HCT116 (cell line): ENCODE data around the gene UROD. TPM values are rescaled to one million over a fixed set of nuclear protein-coding genes. Genes with fewer than 3 reads are reported as not detected.

Experiments used
- ATAC-seq: fragments of 200-7000 bp; cut with Tn5 transposase; 2 replicates; pipeline ENCODE4 v1.9.1; 2020; ENCODE audit warnings: mild to moderate bottlenecking, moderate library complexity
- BruUV-seq: library from RNA; stranded (reverse); fragments of 400-500 nt; replicated peaks from 2 replicates; lab custom pipeline; 2021; lab: Mats Ljungman, UMichigan
- CTCF ChIA-PET: fragments of 300-600 bp; sonication (Branson Sonifier 250); formaldehyde crosslinking; loops from one replicate; lab custom pipeline; 2021; ENCODE audit warnings: antibody characterized with exemption; lab: Charles Lee
- POLR2A ChIA-PET: fragments of 300-600, 350-600 bp; sonication (Branson Sonifier 250); formaldehyde crosslinking; loops from one replicate; lab custom pipeline; 2021; ENCODE audit warnings: antibody characterized with exemption; lab: Charles Lee
- RAD21 ChIA-PET, 2 experiments: fragments of 300-600 bp; sonication (Branson Sonifier 250); formaldehyde crosslinking; loops; one replicate each; lab custom pipeline; 2023; ENCODE audit warnings: low total read pairs in 2 of 2; ENCODE audit not compliant: uncharacterized antibody in 2 of 2, unreplicated experiment in 2 of 2, low non-redundant PET in 1 of 2; lab: Charles Lee
- DNase-seq: peaks from one replicate; pipeline ENCODE4 v3.0.0-alpha.2; 2010; ENCODE audit warnings: low read depth, low spot score
- H2AFZ ChIP-seq: fragments of 200-600 bp; shearing (Covaris generic), sonication (generic); 2 replicates; pipeline ENCODE4 v1.6.1; 2017; ENCODE audit warnings: low read depth, mixed run types, mixed read lengths, antibody characterized with exemption, low read length; ENCODE audit not compliant: poor library complexity, severe bottlenecking
- H3K27ac ChIP-seq: 2 replicates; pipeline ENCODE4 v1.5.1; 2012; ENCODE audit warnings: low read depth, low read length
- H3K27me3 ChIP-seq: fragments of 200-600 bp; sonication (generic); 2 replicates; pipeline ENCODE4 v1.6.1; 2016; ENCODE audit warnings: mixed run types, low read length, mixed read lengths; ENCODE audit not compliant: insufficient read depth
- H3K36me3 ChIP-seq, 2 experiments: fragments of 200-500 bp in 1 of 2; fragments of 200-600 bp in 1 of 2; sonication (Bioruptor generic) in 1 of 2; sonication (generic) in 1 of 2; 2 replicates each; pipeline versions ENCODE4 v1.5.1 to v1.6.1; 2014 to 2016; ENCODE audit warnings: low read length in 2 of 2, inconsistent platforms in 1 of 2, mixed read lengths in 1 of 2, mixed run types in 1 of 2; ENCODE audit not compliant: insufficient read depth in 2 of 2, control insufficient read depth in 1 of 2
- H3K4me1 ChIP-seq, 2 experiments: fragments of 200-600 bp in 1 of 2; sonication (generic) in 1 of 2; 2 replicates each; pipeline versions ENCODE4 v1.5.1 to v1.6.1; 2012 to 2017; ENCODE audit warnings: low read length in 2 of 2, inconsistent platforms in 1 of 2, mild to moderate bottlenecking in 1 of 2, mixed read lengths in 1 of 2, mixed run types in 1 of 2, moderate library complexity in 1 of 2; ENCODE audit not compliant: insufficient read depth in 2 of 2, control insufficient read depth in 1 of 2
- H3K4me2 ChIP-seq: fragments of 200-600 bp; sonication (generic); 2 replicates; pipeline ENCODE4 v1.6.1; 2017; ENCODE audit warnings: mixed run types, low read length, mixed read lengths
- H3K4me3 ChIP-seq, 2 experiments: fragments of 200-600 bp in 1 of 2; sonication (generic) in 1 of 2; replicated peaks in 1 of 2; 2 replicates each; pipeline ENCODE4 v1.5.1; 2011 to 2016; ENCODE audit warnings: low read length in 2 of 2, control low read depth in 1 of 2, low read depth in 1 of 2, mild to moderate bottlenecking in 1 of 2, mixed read lengths in 1 of 2, mixed run types in 1 of 2
- H3K79me2 ChIP-seq: fragments of 200-600 bp; sonication (generic); 2 replicates; pipeline ENCODE4 v1.6.1; 2017; ENCODE audit warnings: mild to moderate bottlenecking, mixed run types, low read length, moderate library complexity, mixed read lengths; ENCODE audit not compliant: insufficient read depth
- H3K9ac ChIP-seq: fragments of 200-600 bp; sonication (generic); 2 replicates; pipeline ENCODE4 v1.6.1; 2016; ENCODE audit warnings: low read length, mixed read lengths
- H3K9me2 ChIP-seq: fragments of 200-600 bp; sonication (generic), shearing (Covaris generic); 2 replicates; pipeline ENCODE4 v1.6.1; 2017; ENCODE audit warnings: mixed run types, mild to moderate bottlenecking, moderate library complexity; ENCODE audit not compliant: insufficient read depth
- H3K9me3 ChIP-seq, 2 experiments: fragments of 200-500 bp in 1 of 2; fragments of 200-600 bp in 1 of 2; sonication (Bioruptor generic) in 1 of 2; sonication (generic) in 1 of 2; 2 replicates each; pipeline ENCODE4 v1.6.1; 2014 to 2017; ENCODE audit warnings: low read length in 2 of 2, mixed read lengths in 2 of 2, inconsistent platforms in 1 of 2, low read depth in 1 of 2, mild to moderate bottlenecking in 1 of 2, mixed run types in 1 of 2, moderate library complexity in 1 of 2; ENCODE audit not compliant: control insufficient read depth in 1 of 2, insufficient read depth in 1 of 2
- H4K20me1 ChIP-seq: fragments of 200-600 bp; sonication (generic), shearing (Covaris generic); 2 replicates; pipeline ENCODE4 v1.6.1; 2017; ENCODE audit warnings: mixed run types, mild to moderate bottlenecking, moderate library complexity; ENCODE audit not compliant: insufficient read depth
- CBX3 ChIP-seq: IDR thresholded peaks from 2 replicates; pipeline ENCODE4 v1.6.1; 2012; ENCODE audit warnings: low read depth
- ELF1 ChIP-seq: IDR thresholded peaks from 2 replicates; pipeline ENCODE4 v1.6.1; 2012; ENCODE audit warnings: low read depth, borderline replicate concordance
- EZH2 ChIP-seq: fragments of 200-600 bp; sonication (generic); IDR thresholded peaks from 2 replicates; pipeline ENCODE4 v1.6.1; 2017; ENCODE audit warnings: antibody characterized with exemption, mixed run types
- EZH2phosphoT487 ChIP-seq: fragments of 200-600 bp; IDR thresholded peaks from 2 replicates; pipeline ENCODE4 v1.6.1; 2018; ENCODE audit warnings: antibody characterized with exemption, borderline replicate concordance
- FOSL1 ChIP-seq: IDR thresholded peaks from 2 replicates; pipeline ENCODE4 v1.6.1; 2012; ENCODE audit warnings: low read depth
- JUND ChIP-seq: IDR thresholded peaks from 2 replicates; pipeline ENCODE4 v1.6.1; 2012
- POLR2A ChIP-seq: IDR thresholded peaks from 2 replicates; pipeline ENCODE4 v1.7.0; 2011; ENCODE audit warnings: borderline replicate concordance; ENCODE audit not compliant: insufficient read depth, insufficient read length; ENCODE audit errors: extremely low read depth
- SIN3A ChIP-seq: IDR thresholded peaks from 2 replicates; pipeline ENCODE4 v1.6.1; 2012; ENCODE audit warnings: low read depth
- SP1 ChIP-seq: IDR thresholded peaks from 2 replicates; pipeline ENCODE4 v1.6.1; 2012; ENCODE audit warnings: low read depth
- SRF ChIP-seq: IDR thresholded peaks from 2 replicates; pipeline ENCODE4 v1.6.1; 2012; ENCODE audit warnings: low read depth
- TCF7L2 ChIP-seq: IDR thresholded peaks from 2 replicates; pipeline ENCODE4 v1.7.0; 2011; ENCODE audit warnings: borderline replicate concordance, inconsistent platforms; ENCODE audit not compliant: insufficient read depth, insufficient read length; ENCODE audit errors: extremely low read depth
- YY1 ChIP-seq: IDR thresholded peaks from 2 replicates; pipeline ENCODE4 v1.6.1; 2011; ENCODE audit warnings: low read length, low read depth, moderate library complexity, mild to moderate bottlenecking; ENCODE audit not compliant: insufficient replicate concordance; ENCODE audit errors: extremely low read depth
- ZFX ChIP-seq: fragments of 450-650 bp; IDR thresholded peaks from 2 replicates; pipeline ENCODE4 v1.6.1; 2017
- ZNF274 ChIP-seq: fragments of 200-500 bp; sonication (Bioruptor generic); IDR thresholded peaks from 2 replicates; pipeline ENCODE4 v1.6.1; 2014; ENCODE audit warnings: mild to moderate bottlenecking, low read depth, low read length, inconsistent platforms
- intact Hi-C: fragments of 100-400 bp; cut with micrococcal nuclease; formaldehyde crosslinking; loops from 2 replicates; pipeline ENCODE4 v1.10.0; 2022
- total RNA-seq: library from RNA; stranded (reverse); gene quantifications from one replicate; pipeline ENCODE4 v1.2.1, GENCODE V29; 2021; ENCODE audit not compliant: unreplicated experiment
- TF ChIP-seq, protein P1 (sequence below): IDR thresholded peaks from 2 replicates; pipeline ENCODE4 v1.6.1; 2012
- TF ChIP-seq, protein P2 (sequence below): IDR thresholded peaks from 2 replicates; pipeline ENCODE4 v1.6.1; 2012; ENCODE audit warnings: low read depth
- TF ChIP-seq, protein P3 (sequence below), 3 experiments: fragments of 200-600 bp in 1 of 3; sonication (generic) in 1 of 3; IDR thresholded peaks in 2 of 3; conservative IDR thresholded peaks in 1 of 3; 2 replicates each; pipeline ENCODE4 v1.5.1; 2012 to 2017; ENCODE audit warnings: low read depth in 2 of 3, low read length in 2 of 3, antibody characterized with exemption in 1 of 3, borderline replicate concordance in 1 of 3, control low read depth in 1 of 3, mild to moderate bottlenecking in 1 of 3, mixed read lengths in 1 of 3, mixed run types in 1 of 3, moderate library complexity in 1 of 3; ENCODE audit not compliant: insufficient read depth in 1 of 3
- TF ChIP-seq, protein P4 (sequence below): IDR thresholded peaks from 2 replicates; pipeline ENCODE4 v1.6.1; 2012
- TF ChIP-seq, protein P5 (sequence below): IDR thresholded peaks from 2 replicates; pipeline ENCODE4 v1.6.1; 2011; ENCODE audit warnings: mild to moderate bottlenecking, low read length, moderate library complexity; ENCODE audit not compliant: insufficient replicate concordance; ENCODE audit errors: extremely low read depth

The UROD gene
- total RNA-seq, 1 experiment from 2014 or later, result 73.7 TPM

DNA sequence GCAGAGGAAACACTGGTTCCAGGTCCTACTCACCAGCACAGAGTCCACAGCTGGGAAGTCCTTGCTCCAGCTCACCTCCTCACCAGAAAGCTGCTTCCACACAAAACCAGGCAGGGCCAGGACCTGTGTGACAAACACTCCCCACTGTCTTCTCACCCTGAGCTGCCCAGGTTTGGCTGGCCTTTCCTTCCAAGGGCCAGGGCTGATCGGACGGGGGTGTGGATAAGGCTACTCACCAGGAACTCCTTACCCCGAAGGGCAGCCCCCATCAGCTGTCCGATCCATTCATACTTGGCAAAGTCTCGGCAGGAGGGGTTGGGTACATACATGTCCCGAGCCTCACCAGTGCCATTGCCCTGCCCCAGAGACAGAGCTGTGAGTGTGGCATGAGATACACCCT, 6.3 kb upstream of the UROD start:
- Histone ChIP-seq H2AFZ (no peak overlapping the region), H3K9me3 (no peaks in the 10 kb centered on the region), H3K27ac (no peak overlapping the region), H3K9me2 (no peaks in the 10 kb centered on the region), H3K9ac (no peak overlapping the region), H3K4me1 (peaks cover 4 to 7% of the 10 kb centered on the region in 2 experiments; a peak in 2 of 4 replicates), H3K79me2 (peaks cover 4% of the 10 kb centered on the region; the same call in 1 of the 2 replicates), H3K4me2 (no peak overlapping the region), H4K20me1 (no peaks in the 10 kb centered on the region), H3K4me3 (no peak overlapping the region), H3K36me3 (peaks cover 8 to 16% of the 10 kb centered on the region in 2 experiments; a peak in 3 of 4 replicates), H3K27me3 (no peaks in the 10 kb centered on the region)
- no peak for DNase-seq
- intact Hi-C loops, result no loop called here
- BruUV-seq, result no TSS peak
- ATAC-seq, result no peak
- ChIA-PET CTCF (no interaction called here), RAD21 (no interaction called here), POLR2A (no interaction called here)
- TF ChIP-seq TCF7L2 (no peak), EZH2 (no peak), POLR2A (no peak), SIN3A (no peak), FOSL1 (no peak), ZNF274 (no peak), JUND (no peak), SRF (no peak), CBX3 (no peak), YY1 (no peak), EZH2phosphoT487 (no peak), ELF1 (no peak), SP1 (no peak), ZFX (no peak)
- TF ChIP-seq, protein P1, sequence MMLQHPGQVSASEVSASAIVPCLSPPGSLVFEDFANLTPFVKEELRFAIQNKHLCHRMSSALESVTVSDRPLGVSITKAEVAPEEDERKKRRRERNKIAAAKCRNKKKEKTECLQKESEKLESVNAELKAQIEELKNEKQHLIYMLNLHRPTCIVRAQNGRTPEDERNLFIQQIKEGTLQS, result no peak
- TF ChIP-seq, protein P2, sequence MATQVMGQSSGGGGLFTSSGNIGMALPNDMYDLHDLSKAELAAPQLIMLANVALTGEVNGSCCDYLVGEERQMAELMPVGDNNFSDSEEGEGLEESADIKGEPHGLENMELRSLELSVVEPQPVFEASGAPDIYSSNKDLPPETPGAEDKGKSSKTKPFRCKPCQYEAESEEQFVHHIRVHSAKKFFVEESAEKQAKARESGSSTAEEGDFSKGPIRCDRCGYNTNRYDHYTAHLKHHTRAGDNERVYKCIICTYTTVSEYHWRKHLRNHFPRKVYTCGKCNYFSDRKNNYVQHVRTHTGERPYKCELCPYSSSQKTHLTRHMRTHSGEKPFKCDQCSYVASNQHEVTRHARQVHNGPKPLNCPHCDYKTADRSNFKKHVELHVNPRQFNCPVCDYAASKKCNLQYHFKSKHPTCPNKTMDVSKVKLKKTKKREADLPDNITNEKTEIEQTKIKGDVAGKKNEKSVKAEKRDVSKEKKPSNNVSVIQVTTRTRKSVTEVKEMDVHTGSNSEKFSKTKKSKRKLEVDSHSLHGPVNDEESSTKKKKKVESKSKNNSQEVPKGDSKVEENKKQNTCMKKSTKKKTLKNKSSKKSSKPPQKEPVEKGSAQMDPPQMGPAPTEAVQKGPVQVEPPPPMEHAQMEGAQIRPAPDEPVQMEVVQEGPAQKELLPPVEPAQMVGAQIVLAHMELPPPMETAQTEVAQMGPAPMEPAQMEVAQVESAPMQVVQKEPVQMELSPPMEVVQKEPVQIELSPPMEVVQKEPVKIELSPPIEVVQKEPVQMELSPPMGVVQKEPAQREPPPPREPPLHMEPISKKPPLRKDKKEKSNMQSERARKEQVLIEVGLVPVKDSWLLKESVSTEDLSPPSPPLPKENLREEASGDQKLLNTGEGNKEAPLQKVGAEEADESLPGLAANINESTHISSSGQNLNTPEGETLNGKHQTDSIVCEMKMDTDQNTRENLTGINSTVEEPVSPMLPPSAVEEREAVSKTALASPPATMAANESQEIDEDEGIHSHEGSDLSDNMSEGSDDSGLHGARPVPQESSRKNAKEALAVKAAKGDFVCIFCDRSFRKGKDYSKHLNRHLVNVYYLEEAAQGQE, result no peak
- TF ChIP-seq, protein P3, sequence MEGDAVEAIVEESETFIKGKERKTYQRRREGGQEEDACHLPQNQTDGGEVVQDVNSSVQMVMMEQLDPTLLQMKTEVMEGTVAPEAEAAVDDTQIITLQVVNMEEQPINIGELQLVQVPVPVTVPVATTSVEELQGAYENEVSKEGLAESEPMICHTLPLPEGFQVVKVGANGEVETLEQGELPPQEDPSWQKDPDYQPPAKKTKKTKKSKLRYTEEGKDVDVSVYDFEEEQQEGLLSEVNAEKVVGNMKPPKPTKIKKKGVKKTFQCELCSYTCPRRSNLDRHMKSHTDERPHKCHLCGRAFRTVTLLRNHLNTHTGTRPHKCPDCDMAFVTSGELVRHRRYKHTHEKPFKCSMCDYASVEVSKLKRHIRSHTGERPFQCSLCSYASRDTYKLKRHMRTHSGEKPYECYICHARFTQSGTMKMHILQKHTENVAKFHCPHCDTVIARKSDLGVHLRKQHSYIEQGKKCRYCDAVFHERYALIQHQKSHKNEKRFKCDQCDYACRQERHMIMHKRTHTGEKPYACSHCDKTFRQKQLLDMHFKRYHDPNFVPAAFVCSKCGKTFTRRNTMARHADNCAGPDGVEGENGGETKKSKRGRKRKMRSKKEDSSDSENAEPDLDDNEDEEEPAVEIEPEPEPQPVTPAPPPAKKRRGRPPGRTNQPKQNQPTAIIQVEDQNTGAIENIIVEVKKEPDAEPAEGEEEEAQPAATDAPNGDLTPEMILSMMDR (IDR thresholded peaks at IDR 0.05 in 2 of 3, conservative IDR thresholded peaks at IDR 0.05 in 1 of 3; ENCODE audit: borderline replicate concordance in 1 of 3, insufficient read depth in 1 of 3, low read depth in 2 of 3, low read length in 2 of 3), result no peak
- TF ChIP-seq, protein P4, sequence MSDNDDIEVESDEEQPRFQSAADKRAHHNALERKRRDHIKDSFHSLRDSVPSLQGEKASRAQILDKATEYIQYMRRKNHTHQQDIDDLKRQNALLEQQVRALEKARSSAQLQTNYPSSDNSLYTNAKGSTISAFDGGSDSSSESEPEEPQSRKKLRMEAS, result no peak
- TF ChIP-seq, protein P5, sequence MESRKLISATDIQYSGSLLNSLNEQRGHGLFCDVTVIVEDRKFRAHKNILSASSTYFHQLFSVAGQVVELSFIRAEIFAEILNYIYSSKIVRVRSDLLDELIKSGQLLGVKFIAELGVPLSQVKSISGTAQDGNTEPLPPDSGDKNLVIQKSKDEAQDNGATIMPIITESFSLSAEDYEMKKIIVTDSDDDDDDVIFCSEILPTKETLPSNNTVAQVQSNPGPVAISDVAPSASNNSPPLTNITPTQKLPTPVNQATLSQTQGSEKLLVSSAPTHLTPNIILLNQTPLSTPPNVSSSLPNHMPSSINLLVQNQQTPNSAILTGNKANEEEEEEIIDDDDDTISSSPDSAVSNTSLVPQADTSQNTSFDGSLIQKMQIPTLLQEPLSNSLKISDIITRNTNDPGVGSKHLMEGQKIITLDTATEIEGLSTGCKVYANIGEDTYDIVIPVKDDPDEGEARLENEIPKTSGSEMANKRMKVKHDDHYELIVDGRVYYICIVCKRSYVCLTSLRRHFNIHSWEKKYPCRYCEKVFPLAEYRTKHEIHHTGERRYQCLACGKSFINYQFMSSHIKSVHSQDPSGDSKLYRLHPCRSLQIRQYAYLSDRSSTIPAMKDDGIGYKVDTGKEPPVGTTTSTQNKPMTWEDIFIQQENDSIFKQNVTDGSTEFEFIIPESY, result no peak
- TF ChIP-seq, all 23 proteins: peak for 0
